Measurements from ENCODE around the gene RORB. TPM values are rescaled to one million over a fixed set of nuclear protein-coding genes. Genes with fewer than 3 reads are reported as not detected.

The RORB gene
- total and polyA plus RNA-seq, 4 donors = 0.01 to 0.05 TPM; not detected in 2

DNA sequence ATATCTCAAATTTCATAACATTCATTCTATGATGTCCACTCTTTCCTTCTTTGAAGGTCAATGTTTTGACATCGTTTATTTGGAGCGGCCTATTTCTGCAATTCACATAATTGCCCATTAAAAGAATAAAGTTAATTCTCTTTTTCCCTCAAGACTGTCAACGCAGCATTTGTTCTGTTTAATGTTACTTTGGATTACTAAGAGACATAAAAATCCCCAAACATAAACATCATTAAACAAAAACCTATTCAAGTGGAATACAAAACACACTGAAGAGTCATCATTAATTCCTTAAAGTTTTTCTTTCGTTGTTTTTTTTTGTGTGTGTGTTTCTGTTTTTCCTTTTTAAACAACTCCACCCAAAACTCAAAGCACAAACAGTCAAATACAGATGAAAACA lies 239.5 kb downstream of the RORB start:
- no peak for DNase-seq (ENCODE audit: low spot score)
- Histone ChIP-seq H3K9ac (ENCODE audit: low read depth in 1 of 2, low read length in 2 of 2) (no peak overlapping the region), H3K36me3 (ENCODE audit: control insufficient read depth in 4 of 4, insufficient read depth in 3 of 4, low read depth in 1 of 4, low read length in 3 of 4) (no peaks in the 10 kb centered on the region), H3K4me3 (ENCODE audit: low read depth in 1 of 3, low read length in 3 of 3) (no peak overlapping the region), H3K9me3 (ENCODE audit: control insufficient read depth in 4 of 4, low read length in 3 of 4) (no peaks in the 10 kb centered on the region), H3K27ac (ENCODE audit: low read depth in 1 of 2, low read length in 2 of 2) (no peak overlapping the region), H3K4me1 (ENCODE audit: control insufficient read depth in 4 of 4, insufficient read depth in 4 of 4, low read length in 3 of 4) (no peaks in the 10 kb centered on the region), H3K27me3 (ENCODE audit: control insufficient read depth in 4 of 4, insufficient read depth in 4 of 4, low read length in 3 of 4) (no peaks in the 10 kb centered on the region)
- TF ChIP-seq YY1 (IDR thresholded peaks at IDR 0.05) (no peak), FOXA1 (IDR thresholded peaks at IDR 0.05) (no peak), RXRA (IDR thresholded peaks at IDR 0.05) (no peak), NR2F2 (IDR thresholded peaks at IDR 0.05) (no peak)
- TF ChIP-seq, protein P1, sequence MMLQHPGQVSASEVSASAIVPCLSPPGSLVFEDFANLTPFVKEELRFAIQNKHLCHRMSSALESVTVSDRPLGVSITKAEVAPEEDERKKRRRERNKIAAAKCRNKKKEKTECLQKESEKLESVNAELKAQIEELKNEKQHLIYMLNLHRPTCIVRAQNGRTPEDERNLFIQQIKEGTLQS (IDR thresholded peaks at IDR 0.05) = no peak
- 83% methylated on average over 4 of the region's 4 CpGs for WGBS

DNA sequence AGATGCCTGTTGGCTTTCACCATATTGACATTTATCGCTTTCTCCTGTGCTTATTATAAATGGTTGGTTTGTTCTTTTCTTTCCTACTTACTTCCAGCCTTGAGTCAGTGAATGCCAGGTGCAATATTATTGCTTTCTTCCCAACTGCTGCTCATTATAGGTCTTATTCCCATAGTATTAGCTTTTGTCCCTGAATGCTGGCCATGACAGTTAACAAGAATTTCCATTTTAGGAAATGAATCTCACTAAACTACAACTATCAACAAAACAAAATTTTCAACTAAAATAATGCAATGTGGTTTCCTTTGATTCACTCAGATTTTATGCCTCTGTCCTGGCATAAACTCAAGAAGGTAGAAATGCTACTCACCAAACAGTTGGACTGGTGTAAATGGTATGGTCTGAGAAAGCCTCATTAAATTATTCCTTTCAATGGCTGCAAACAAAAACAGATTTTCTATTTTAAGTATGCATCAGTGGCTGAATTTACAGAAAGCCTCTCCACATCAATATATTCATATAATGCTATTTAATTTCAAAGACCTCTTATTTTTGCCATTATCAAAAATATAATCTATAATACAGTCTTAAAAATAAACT lies 245.2 kb downstream of the RORB start:
- Histone ChIP-seq H3K9me3 (ENCODE audit: control insufficient read depth in 4 of 4, low read length in 3 of 4) (no peaks in the 10 kb centered on the region), H3K36me3 (ENCODE audit: control insufficient read depth in 4 of 4, insufficient read depth in 3 of 4, low read depth in 1 of 4, low read length in 3 of 4) (no peaks in the 10 kb centered on the region), H3K27ac (ENCODE audit: low read depth in 1 of 2, low read length in 2 of 2) (no peak overlapping the region), H3K27me3 (ENCODE audit: control insufficient read depth in 4 of 4, insufficient read depth in 4 of 4, low read length in 3 of 4) (no peaks in the 10 kb centered on the region), H3K9ac (ENCODE audit: low read depth in 1 of 2, low read length in 2 of 2) (no peak overlapping the region), H3K4me3 (ENCODE audit: low read depth in 1 of 3, low read length in 3 of 3) (no peak overlapping the region), H3K4me1 (ENCODE audit: control insufficient read depth in 4 of 4, insufficient read depth in 4 of 4, low read length in 3 of 4) (no peaks in the 10 kb centered on the region)
- no peak for DNase-seq (ENCODE audit: low spot score)
- TF ChIP-seq NR2F2 (IDR thresholded peaks at IDR 0.05) (no peak), RAD21 (IDR thresholded peaks at IDR 0.05) (no peak), FOXA1 (IDR thresholded peaks at IDR 0.05) (no peak)
- 97% methylated on average over 1 of the region's 1 CpG for WGBS

Data from liver (tissue), 9 donors.